GM20000 (cell line): Measurements from ENCODE around the gene SFT2D1.

ENCODE experiments used
- DNase-seq: peaks from one replicate; pipeline ENCODE4 v3.0.0; 2012; ENCODE audit warnings: low spot score
- TF ChIP-seq, protein P1 (sequence below): IDR thresholded peaks from 2 replicates; pipeline ENCODE4 v1.5.1; 2012; ENCODE audit warnings: mild to moderate bottlenecking, control low read depth; ENCODE audit errors: extremely low read depth, missing control alignments

Gene SFT2D1

GRCh38 chr6:166301611-166302529, 40.5 kb downstream of the SFT2D1 start:
- TF ChIP-seq, protein P1, sequence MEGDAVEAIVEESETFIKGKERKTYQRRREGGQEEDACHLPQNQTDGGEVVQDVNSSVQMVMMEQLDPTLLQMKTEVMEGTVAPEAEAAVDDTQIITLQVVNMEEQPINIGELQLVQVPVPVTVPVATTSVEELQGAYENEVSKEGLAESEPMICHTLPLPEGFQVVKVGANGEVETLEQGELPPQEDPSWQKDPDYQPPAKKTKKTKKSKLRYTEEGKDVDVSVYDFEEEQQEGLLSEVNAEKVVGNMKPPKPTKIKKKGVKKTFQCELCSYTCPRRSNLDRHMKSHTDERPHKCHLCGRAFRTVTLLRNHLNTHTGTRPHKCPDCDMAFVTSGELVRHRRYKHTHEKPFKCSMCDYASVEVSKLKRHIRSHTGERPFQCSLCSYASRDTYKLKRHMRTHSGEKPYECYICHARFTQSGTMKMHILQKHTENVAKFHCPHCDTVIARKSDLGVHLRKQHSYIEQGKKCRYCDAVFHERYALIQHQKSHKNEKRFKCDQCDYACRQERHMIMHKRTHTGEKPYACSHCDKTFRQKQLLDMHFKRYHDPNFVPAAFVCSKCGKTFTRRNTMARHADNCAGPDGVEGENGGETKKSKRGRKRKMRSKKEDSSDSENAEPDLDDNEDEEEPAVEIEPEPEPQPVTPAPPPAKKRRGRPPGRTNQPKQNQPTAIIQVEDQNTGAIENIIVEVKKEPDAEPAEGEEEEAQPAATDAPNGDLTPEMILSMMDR, result no peak
- DNase-seq, result no peak

- TF ChIP-seq, protein P1, result no peak
- DNase-seq, result no peak
These were observed 41.9 kb downstream of the SFT2D1 start for GRCh38 chr6:166300357-166300987.

GRCh38 chr6:166297606-166298005, 44.7 kb downstream of the SFT2D1 start:
- TF ChIP-seq, protein P1, result no peak
- DNase-seq, result no peak

GRCh38 chr6:166296035-166296883, 46.1 kb downstream of the SFT2D1 start:
- TF ChIP-seq, protein P1, result no peak
- DNase-seq, result no peak

GRCh38 chr6:166293731-166294584, 48.4 kb downstream of the SFT2D1 start:
- DNase-seq, result no peak
- TF ChIP-seq, protein P1, result no peak

DNA sequence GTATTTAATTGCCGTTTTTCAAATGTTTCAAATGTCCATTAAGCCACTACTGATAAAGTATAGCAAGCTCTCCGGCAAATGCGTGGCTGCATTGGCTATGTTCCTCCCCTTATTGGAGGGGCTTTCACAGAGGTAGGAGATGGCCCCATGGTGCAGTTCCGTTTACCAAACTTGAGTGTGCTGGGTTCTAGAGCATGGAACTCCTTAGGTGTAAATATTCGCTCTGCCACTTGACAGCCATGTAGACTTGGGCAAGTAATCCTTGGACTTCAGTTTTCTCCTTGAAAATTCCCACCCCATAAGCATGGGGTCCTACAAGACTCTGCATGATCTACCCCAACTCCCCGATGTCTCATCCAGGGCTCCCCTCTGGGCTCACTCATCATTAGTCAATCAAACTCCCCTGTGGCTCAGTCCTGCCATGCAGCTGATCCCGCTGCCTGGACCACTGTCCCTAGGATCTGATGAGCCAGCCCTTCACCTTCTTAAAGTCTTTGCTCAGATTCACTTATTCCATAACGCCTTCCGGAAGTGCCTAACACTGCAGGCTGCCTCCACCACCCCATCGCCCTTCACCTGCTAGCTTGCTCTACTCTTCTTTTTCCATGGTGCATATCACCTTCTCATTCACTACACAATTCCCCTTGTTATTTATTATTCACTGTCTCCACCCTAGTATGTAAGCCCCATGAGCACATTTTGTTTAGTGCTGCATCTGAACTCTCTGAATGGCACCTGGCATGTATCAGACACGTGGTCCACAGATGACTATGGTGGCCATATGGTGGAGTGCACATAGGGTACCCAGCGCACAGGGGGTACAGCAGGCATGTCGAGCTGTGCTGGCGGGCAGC, 52.9 kb downstream of the SFT2D1 start:
- TF ChIP-seq, protein P1, result no peak
- no peak for DNase-seq
